ENCODE results near the gene CSNK2A1.
"Not testable (repeated sequence)": the region's sequence is repeated elsewhere in the genome, so short reads cannot be mapped to it uniquely, and the experiment has no call there.

CSNK2A1 gene

DNA sequence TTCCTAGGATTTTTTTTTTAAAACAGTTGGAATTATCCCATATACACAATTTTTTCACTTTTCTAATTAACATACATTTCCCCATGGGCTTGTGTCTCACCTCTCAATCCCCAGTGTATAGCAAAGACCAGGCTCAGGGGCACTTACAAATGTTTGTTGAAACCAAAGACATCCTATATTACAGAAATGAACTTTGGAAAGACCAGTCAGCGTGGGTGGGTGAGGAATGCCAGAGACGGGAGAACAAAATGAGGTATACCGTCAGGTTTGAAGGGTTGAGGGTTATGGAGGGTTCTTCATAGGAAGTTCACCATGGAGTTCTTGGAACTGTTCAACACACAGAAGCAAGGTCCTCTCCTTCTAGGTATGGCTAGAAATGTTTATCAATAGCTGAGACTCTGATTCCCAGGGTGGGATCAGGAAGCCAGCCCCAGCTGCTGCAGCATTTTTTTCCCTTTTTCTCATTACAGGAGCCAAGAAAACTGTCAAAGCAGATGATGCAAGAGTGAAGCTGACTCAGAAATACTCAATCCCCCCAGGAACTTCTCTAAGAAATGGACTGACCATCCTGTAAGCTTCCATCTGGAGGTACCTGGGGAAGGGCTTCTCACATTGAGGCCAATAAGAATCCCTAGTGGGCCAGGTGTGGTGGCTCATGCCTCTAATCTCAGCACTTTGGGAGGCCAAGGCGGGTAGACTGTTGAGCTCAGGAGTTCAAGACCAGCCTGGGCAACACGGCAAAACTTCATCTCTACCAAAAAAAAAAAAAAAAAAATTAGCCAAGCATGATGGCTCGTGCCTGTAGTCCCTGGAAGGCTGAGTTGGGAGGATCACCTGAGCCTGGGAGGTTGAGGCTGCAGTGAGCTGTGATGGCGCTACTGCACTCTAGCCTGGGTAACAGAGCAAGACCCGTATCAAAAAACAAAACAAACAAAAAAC, 65.3 kb downstream of the CSNK2A1 start:
- no peak overlapping the region for H3K4me3 ChIP-seq (ENCODE audit: low read length)
- TF ChIP-seq, protein P1, sequence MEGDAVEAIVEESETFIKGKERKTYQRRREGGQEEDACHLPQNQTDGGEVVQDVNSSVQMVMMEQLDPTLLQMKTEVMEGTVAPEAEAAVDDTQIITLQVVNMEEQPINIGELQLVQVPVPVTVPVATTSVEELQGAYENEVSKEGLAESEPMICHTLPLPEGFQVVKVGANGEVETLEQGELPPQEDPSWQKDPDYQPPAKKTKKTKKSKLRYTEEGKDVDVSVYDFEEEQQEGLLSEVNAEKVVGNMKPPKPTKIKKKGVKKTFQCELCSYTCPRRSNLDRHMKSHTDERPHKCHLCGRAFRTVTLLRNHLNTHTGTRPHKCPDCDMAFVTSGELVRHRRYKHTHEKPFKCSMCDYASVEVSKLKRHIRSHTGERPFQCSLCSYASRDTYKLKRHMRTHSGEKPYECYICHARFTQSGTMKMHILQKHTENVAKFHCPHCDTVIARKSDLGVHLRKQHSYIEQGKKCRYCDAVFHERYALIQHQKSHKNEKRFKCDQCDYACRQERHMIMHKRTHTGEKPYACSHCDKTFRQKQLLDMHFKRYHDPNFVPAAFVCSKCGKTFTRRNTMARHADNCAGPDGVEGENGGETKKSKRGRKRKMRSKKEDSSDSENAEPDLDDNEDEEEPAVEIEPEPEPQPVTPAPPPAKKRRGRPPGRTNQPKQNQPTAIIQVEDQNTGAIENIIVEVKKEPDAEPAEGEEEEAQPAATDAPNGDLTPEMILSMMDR (IDR thresholded peaks at IDR 0.05; ENCODE audit: insufficient read depth, low read depth, low read length, missing control alignments), result no peak
- DNase-seq (ENCODE audit: low read depth), result peak; percentile 15

GRCh38 chr20:476561-477249, 66.9 kb downstream of the CSNK2A1 start:
- DNase-seq (ENCODE audit: low read depth), result peak; percentile 56

DNA sequence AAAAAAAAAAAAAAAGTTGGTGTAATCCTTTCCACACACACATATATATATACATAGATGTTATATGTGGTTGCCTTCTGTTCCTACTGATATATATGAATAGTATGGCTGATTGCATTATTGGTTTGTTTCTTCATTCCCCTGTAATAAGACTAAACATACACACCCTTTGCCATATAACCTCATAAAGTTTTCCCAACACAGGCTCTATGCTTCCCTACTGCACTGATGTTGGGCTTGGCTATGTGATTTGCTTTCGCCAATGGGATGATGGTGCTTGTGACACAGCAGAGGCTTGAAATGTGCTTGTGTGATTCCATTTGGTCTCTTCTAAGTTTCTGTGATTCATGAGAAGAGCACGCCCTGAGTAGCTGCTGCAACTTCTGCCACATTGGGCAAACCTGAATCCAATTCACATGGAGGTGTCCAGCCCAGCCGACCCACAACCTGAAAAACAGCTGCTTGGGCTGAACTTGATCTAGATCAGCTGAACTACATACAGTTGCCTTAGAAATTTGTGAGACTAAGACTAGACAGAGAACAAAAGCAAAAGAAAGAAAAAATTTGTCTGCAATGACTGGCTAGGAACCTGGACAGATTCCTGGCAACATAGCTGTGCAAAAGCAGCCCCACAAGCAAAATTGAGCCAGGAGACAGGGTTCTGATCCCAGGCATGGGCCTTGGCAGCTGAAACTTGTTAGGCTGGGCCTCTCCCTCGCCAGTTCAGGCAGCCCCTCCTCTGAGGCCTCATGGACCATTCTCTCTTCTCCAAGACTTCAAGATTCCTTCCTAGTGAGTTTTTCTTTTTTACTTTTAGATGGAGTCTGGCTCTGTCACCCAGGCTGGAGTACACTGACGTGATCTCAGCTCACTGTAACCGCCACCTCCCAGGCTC, 67.9 kb downstream of the CSNK2A1 start:
- TF ChIP-seq, protein P1 (IDR thresholded peaks at IDR 0.05; ENCODE audit: insufficient read depth, low read depth, low read length, missing control alignments), result no peak
- H3K4me3 ChIP-seq (ENCODE audit: low read length), result no peak overlapping the region
- DNase-seq (ENCODE audit: low read depth), result no peak

More at GRCh38 chr20:476561-477249, 66.9 kb downstream of the CSNK2A1 start:
- not testable (repeated sequence) for H3K4me3 ChIP-seq (ENCODE audit: low read length)

GRCh38 chr20:474581-474980, 69.0 kb downstream of the CSNK2A1 start:
- DNase-seq (ENCODE audit: low read depth), result no peak
- no peak overlapping the region for H3K4me3 ChIP-seq (ENCODE audit: low read length)
- TF ChIP-seq, protein P1 (IDR thresholded peaks at IDR 0.05; ENCODE audit: insufficient read depth, low read depth, low read length, missing control alignments), result no peak

- no peak for DNase-seq (ENCODE audit: low read depth)
- TF ChIP-seq, protein P1 (IDR thresholded peaks at IDR 0.05; ENCODE audit: insufficient read depth, low read depth, low read length, missing control alignments), result no peak
These were observed 70.7 kb downstream of the CSNK2A1 start for GRCh38 chr20:472889-473292.

DNA sequence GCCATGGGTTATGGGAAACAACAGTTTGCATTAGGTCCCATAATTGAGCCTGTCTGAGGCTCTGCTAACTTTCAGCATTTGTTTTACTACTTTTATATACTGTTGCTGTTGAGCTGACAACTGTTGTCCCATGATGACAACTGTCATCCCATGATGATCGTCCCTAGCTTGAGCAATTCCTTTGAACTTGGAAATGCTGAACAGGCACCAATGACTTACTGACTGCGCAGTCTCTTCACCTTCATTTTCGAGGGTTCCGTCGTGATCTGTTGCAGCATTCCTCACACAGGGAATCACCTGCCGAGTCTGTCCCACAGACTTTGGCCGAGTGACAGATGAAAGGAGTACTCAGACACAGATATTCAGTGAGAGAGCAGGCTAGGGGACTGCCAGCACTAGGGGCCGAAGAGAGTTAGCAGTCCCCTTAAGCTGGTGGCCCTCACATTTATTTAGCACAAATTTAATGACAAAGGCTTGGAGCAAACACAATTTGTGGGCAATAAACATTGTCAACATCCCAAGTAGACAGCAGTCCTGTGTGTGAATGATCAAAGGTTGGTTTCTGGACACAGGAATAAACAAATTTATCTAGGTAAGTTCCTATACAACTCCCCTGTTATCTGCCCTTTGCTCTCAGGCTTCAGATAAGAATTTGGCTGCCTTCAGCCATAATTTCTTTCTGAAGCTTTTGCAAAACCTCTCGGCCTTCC, 71.3 kb downstream of the CSNK2A1 start:
- no peak overlapping the region for H3K4me3 ChIP-seq (ENCODE audit: low read length)
- TF ChIP-seq, protein P1 (IDR thresholded peaks at IDR 0.05; ENCODE audit: insufficient read depth, low read depth, low read length, missing control alignments), result no peak
- no peak for DNase-seq (ENCODE audit: low read depth)

More at GRCh38 chr20:472889-473292, 70.7 kb downstream of the CSNK2A1 start:
- H3K4me3 ChIP-seq (ENCODE audit: low read length), result no peak overlapping the region

Measured in epithelial cell of esophagus (primary cell).